K562 (cell line): ENCODE results near the gene PPIF. TPM values are rescaled to one million over a fixed set of nuclear protein-coding genes. Genes with fewer than 3 reads are reported as not detected.
A peak's percentile ranks its signal among the peaks of the same experiment; 100 is the strongest.

Experiments used
- ATAC-seq: fragments of 200-7000 bp; cut with Tn5 transposase; 3 replicates; pipeline ENCODE4 v1.9.1; 2020; ENCODE audit warnings: moderate library complexity
- BruUV-seq: library from RNA; stranded (reverse); fragments of 400-500 nt; replicated peaks from 2 replicates; lab custom pipeline; 2021; lab: Mats Ljungman, UMichigan
- CTCF ChIA-PET: fragments of 300-600 bp; formaldehyde crosslinking; extraction: SDS; loops from one replicate; lab custom pipeline; 2021; ENCODE audit warnings: low intra/inter-chr PET ratio; lab: Yijun Ruan, JAX
- POLR2A ChIA-PET: fragments of 300-600, 350-650 bp; sonication (Branson Sonifier 250); formaldehyde crosslinking; extraction: SDS; loops from one replicate; lab custom pipeline; 2021; ENCODE audit warnings: antibody characterized with exemption, inconsistent platforms; lab: Yijun Ruan, JAX
- DNase-seq, 4 experiments: peaks; one replicate each; pipeline versions ENCODE4 v3.0.0 to v3.0.0-alpha.2; 2011 to 2018; ENCODE audit warnings: low spot score in 3 of 4, mixed read lengths in 3 of 4; ENCODE audit errors: extremely low read depth in 1 of 4
- FAIRE-seq: peaks from 2 replicates; lab custom pipeline; 2011; peaks lifted over from hg19 to GRCh38; lab: Jason Lieb, UNC
- H2AFZ ChIP-seq: 2 replicates; pipeline ENCODE4 v1.6.0; 2011; ENCODE audit warnings: low read depth, low read length, control low read depth, inconsistent platforms
- H3K27ac ChIP-seq: fragments of 200-600 bp; 3 replicates; pipeline ENCODE4 v1.8.0; 2011; ENCODE audit warnings: low read depth, mild to moderate bottlenecking, control low read depth, inconsistent platforms, low read length, moderate library complexity, mixed read lengths; ENCODE audit errors: extremely low read depth
- H3K27me3 ChIP-seq, 2 experiments: fragments of 300-600 bp in 1 of 2; 2 replicates in 1 of 2; 3 replicates in 1 of 2; pipeline versions ENCODE4 v1.6.0 to v1.8.0; 2011; ENCODE audit warnings: inconsistent platforms in 2 of 2, low read length in 2 of 2, mild to moderate bottlenecking in 1 of 2, mixed read lengths in 1 of 2, moderate library complexity in 1 of 2; ENCODE audit not compliant: control insufficient read depth in 2 of 2, insufficient read depth in 2 of 2
- H3K36me3 ChIP-seq: fragments of 300-600 bp; 3 replicates; pipeline ENCODE4 v1.8.0; 2011; ENCODE audit warnings: mild to moderate bottlenecking, low read length, inconsistent platforms; ENCODE audit not compliant: control insufficient read depth, insufficient read depth
- H3K4me1 ChIP-seq, 2 experiments: fragments of 200-600 bp in 1 of 2; replicated peaks in 1 of 2; 2 replicates in 1 of 2; 3 replicates in 1 of 2; pipeline versions ENCODE4 v1.5.1 to v1.8.0; 2011; ENCODE audit warnings: inconsistent platforms in 2 of 2, low read length in 2 of 2, mild to moderate bottlenecking in 1 of 2, mixed read lengths in 1 of 2, moderate library complexity in 1 of 2; ENCODE audit not compliant: control insufficient read depth in 2 of 2, insufficient read depth in 2 of 2
- H3K4me2 ChIP-seq: 2 replicates; pipeline ENCODE4 v1.6.1; 2011; ENCODE audit warnings: low read length, control low read depth, inconsistent platforms, mixed read lengths; ENCODE audit not compliant: insufficient read depth
- H3K4me3 ChIP-seq: fragments of 200-600 bp; sonication (generic), shearing (Covaris generic); 2 replicates; pipeline ENCODE4 v1.5.1; 2016; ENCODE audit warnings: control low read depth, inconsistent platforms
- H3K79me2 ChIP-seq: fragments of 200-600 bp; 3 replicates; pipeline ENCODE4 v1.8.0; 2011; ENCODE audit warnings: low read length, inconsistent platforms; ENCODE audit not compliant: control insufficient read depth, insufficient read depth
- H3K9ac ChIP-seq, 2 experiments: 2 replicates each; pipeline versions ENCODE4 v1.6.0 to v1.6.1; 2011; ENCODE audit warnings: low read depth in 2 of 2, low read length in 2 of 2, control low read depth in 1 of 2, inconsistent platforms in 1 of 2, mild to moderate bottlenecking in 1 of 2, mixed read lengths in 1 of 2; ENCODE audit not compliant: insufficient read depth in 1 of 2
- H3K9me1 ChIP-seq: one replicate; pipeline ENCODE4 v1.6.0; 2011; ENCODE audit warnings: inconsistent platforms, mild to moderate bottlenecking, low read length, moderate library complexity; ENCODE audit not compliant: control insufficient read depth, insufficient read depth
- H3K9me3 ChIP-seq: replicated peaks from 2 replicates; pipeline ENCODE4 v1.5.1; 2011; ENCODE audit warnings: low read depth, low read length, inconsistent platforms; ENCODE audit not compliant: control insufficient read depth, insufficient read depth
- H4K20me1 ChIP-seq: replicated peaks from 2 replicates; pipeline ENCODE4 v1.6.1; 2011; ENCODE audit warnings: low read length, inconsistent platforms, mixed read lengths; ENCODE audit not compliant: control insufficient read depth, insufficient read depth
- ADNP ChIP-seq: fragments of 200-800 bp; sonication (Bioruptor generic); IDR thresholded peaks from 2 replicates; pipeline ENCODE4 v1.6.1; 2016; ENCODE audit warnings: missing genetic modification characterization, missing compliant biosample characterization
- RBM25 ChIP-seq: fragments of 200-400 bp; formaldehyde crosslinking; IDR thresholded peaks from 2 replicates; pipeline ENCODE4 v1.6.1; 2018; ENCODE audit warnings: low read length, low read depth, moderate library complexity; ENCODE audit not compliant: severe bottlenecking
- ZNF134 ChIP-seq: fragments of 250-450 bp; sonication (Bioruptor Pico); conservative IDR thresholded peaks from 2 replicates; pipeline ENCODE4 v1.4.0; 2020
- WGBS: fragments of 100-300 bp; shearing (Covaris generic); methylation state at CpG from one replicate; pipeline ENCODE4 v1.1.6; 2016; ENCODE audit warnings: low coverage, mixed read lengths; ENCODE audit not compliant: insufficient coverage; ENCODE audit errors: missing lambda C conversion rate; 5-methylcytosine and 5-hydroxymethylcytosine counted together
- in situ Hi-C: fragments of 300-500 bp; cut with MboI; formaldehyde crosslinking; loops from 4 replicates; pipeline ENCODE4 v1.15.0; 2018; ENCODE audit warnings: inconsistent platforms, mixed read lengths
- intact Hi-C: fragments of 100-400 bp; cut with micrococcal nuclease; formaldehyde crosslinking; loops from 2 replicates; pipeline ENCODE4 v1.14.2; 2022
- polyA plus RNA-seq, 8 experiments: library from polyadenylated mRNA; depleted of rRNA in 4 of 8; stranded (reverse) in 5 of 8; unstranded in 3 of 8; fragments of >200 nt; fragmentation: Nextera tagmentation in 2 of 8; fragmentation: Illumina TruSeq in 1 of 8; extraction: Ambion mirVana in 2 of 8; extraction: Trizol in 1 of 8; gene quantifications; 2 replicates each; pipeline versions ENCODE4 v1.2.1 to v1.2.3, GENCODE V29; 2011 to 2014; ENCODE audit warnings: inconsistent platforms in 1 of 8, missing spikeins in 1 of 8
- total RNA-seq, 7 experiments: library from RNA; depleted of rRNA in 6 of 7; stranded (reverse); fragments of >200 nt in 6 of 7; fragmentation: Illumina TruSeq in 2 of 7; extraction: Trizol in 2 of 7; gene quantifications; 2 replicates each; pipeline versions ENCODE4 v1.2.1 to v1.2.3, GENCODE V29; 2011 to 2021; ENCODE audit warnings: low replicate concordance in 1 of 7

PPIF gene
- total and polyA plus RNA-seq, 9 of the 15 experiments (the other 6 are each of a cell fraction or from before 2014, with no cell fraction given), result 40.9 to 287 (median 117) TPM

DNA sequence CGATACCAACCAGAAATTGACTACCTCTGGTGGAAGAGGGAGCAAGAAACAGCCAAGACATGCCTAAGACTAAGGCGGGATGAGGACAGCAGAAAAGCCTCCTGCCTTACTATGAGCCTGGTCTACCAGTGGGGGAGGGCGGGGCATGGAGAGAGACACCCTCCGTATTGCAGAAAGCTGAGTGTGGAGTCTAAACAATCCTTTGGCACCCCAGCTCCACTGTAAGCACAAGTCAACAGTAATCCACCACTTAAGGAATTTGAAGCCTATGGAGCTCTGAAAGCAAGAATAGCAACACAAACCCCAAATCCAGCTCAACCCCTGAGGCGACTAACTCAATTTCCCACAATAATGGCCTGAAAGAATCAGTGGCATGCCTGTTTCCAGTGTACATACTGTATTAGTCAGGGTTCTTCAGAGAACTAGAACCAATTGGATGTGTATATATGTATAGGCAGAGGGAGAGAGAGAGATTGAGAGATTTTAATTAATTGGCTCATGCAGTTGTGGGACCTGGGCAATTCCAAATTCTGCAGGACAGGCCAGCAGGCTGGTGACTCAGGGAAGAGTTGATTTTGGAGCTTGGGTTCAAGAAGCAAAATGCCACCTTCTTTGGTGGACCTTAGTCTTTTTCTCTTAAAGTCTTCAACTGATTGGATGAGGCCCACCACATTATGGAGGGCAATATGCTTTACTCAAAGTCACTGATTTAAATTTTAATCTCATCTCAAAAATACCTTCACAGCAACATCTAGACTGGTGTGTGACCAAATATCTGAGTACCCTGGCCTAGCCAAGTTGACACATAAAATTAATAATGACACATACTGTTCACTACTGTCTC, 13.5 kb downstream of the PPIF start:
- no peak overlapping the region for H3K27ac ChIP-seq
- H3K9me1 ChIP-seq, result no peaks in the 10 kb centered on the region
- H3K27me3 ChIP-seq, result 0 out of 5 replicates have a peak, but pooled peaks cover 0 to 2% of the 10 kb centered on the region in 2 experiments
- ATAC-seq, result peak; percentile 34; the same call in 2 of the 3 replicates
- in situ Hi-C loops, result no loop called here
- intact Hi-C loops, result no loop called here
- POLR2A ChIA-PET, result interaction anchor here (0.6 to 3.6 kb wide), 3 partner anchors 13 to 464 kb away, joined by 3 to 16 read pairs (median 6); no protein-coding TSS in a partner anchor
- DNase-seq, result peak in 1 of 4 experiments; percentile 21
- no TSS peak for BruUV-seq
- WGBS, result 62% methylated on average over 5 of the region's 5 CpGs
- no peak overlapping the region for H2AFZ ChIP-seq
- no peaks in the 10 kb centered on the region for H3K4me1 ChIP-seq
- no peak overlapping the region for H3K9ac ChIP-seq
- H3K79me2 ChIP-seq, result no peaks in the 10 kb centered on the region
- H3K4me2 ChIP-seq, result no peak overlapping the region
- no peak for TF ChIP-seq ADNP (tag)
- peak; percentile 85 for TF ChIP-seq RBM25
- TF ChIP-seq ZNF134 (CRISPR knock-in tag), result peak; percentile 98
- TF ChIP-seq, all 486 proteins: peak for 2
- peaks cover 2% of the 10 kb centered on the region; the same call in 2 of the 3 replicates for H3K36me3 ChIP-seq
- no peak for FAIRE-seq
- no peaks in the 10 kb centered on the region; the same call in 1 of the 2 replicates for H4K20me1 ChIP-seq
- no peaks in the 10 kb centered on the region for H3K9me3 ChIP-seq
- CTCF ChIA-PET, result no interaction called here
- H3K4me3 ChIP-seq, result no peak overlapping the region
